GM12892 (cell line): ENCODE results near the gene PAEP.

ENCODE experiments used
- POLR2A ChIP-seq: IDR thresholded peaks from 2 replicates; pipeline ENCODE4 v1.6.1; 2011; ENCODE audit warnings: low read depth, low read length, control low read depth
- POLR2AphosphoS5 ChIP-seq: IDR thresholded peaks from 2 replicates; pipeline ENCODE4 v1.6.1; 2011; ENCODE audit warnings: low read depth, low read length, control low read depth
- TAF1 ChIP-seq: IDR thresholded peaks from 2 replicates; pipeline ENCODE4 v1.6.1; 2011; ENCODE audit warnings: low read depth, mild to moderate bottlenecking, control low read depth, low read length, borderline replicate concordance

- no peak for TF ChIP-seq POLR2AphosphoS5
- TF ChIP-seq POLR2A: no peak
- TF ChIP-seq TAF1: no peak
Observed at GRCh38 chr9:135531096-135531495, 30.5 kb upstream of the PAEP start.
